ENCODE measurements around the gene ATF7. TPM values are rescaled to one million over a fixed set of nuclear protein-coding genes. Genes with fewer than 3 reads are reported as not detected.

ATF7 gene
- polyA plus RNA-seq, 1 of the 3 experiments (the other 2 are of a cell fraction), result 12.8 TPM

- no peaks in the 10 kb centered on the region for H4K20me1 ChIP-seq (ENCODE audit: insufficient read depth)
- no peak overlapping the region for H3K4me3 ChIP-seq (ENCODE audit: low read depth in 2 of 2, low read length in 1 of 2)
- peak overlapping the region in 1 of 2 experiments; percentile 54; a peak in 2 of 4 replicates for H3K27ac ChIP-seq (ENCODE audit: low read depth in 2 of 2, low read length in 1 of 2)
- H3K27me3 ChIP-seq (ENCODE audit: insufficient read depth), result no peaks in the 10 kb centered on the region
- peaks cover 18 to 23% of the 10 kb centered on the region in 2 experiments for H3K4me1 ChIP-seq (ENCODE audit: control insufficient read depth in 1 of 2, insufficient read depth in 2 of 2, low read depth in 1 of 2, low read length in 1 of 2)
- no peaks in the 10 kb centered on the region for H3K9me3 ChIP-seq
- H3K9me2 ChIP-seq, result no peaks in the 10 kb centered on the region
- CTCF ChIA-PET, result interaction anchor here (0.7 to 3.3 kb wide), 4 partner anchors 9 to 179 kb away, joined by 4 to 9 read pairs (median 6); no protein-coding TSS in a partner anchor
- H3K79me2 ChIP-seq (ENCODE audit: insufficient read depth), result peaks cover 24% of the 10 kb centered on the region
- TF ChIP-seq EP300 (IDR thresholded peaks at IDR 0.05; ENCODE audit: borderline replicate concordance in 1 of 2, low read depth in 1 of 2, low read length in 1 of 2) (no peak), MEF2A (IDR thresholded peaks at IDR 0.05; ENCODE audit: borderline replicate concordance, low read depth) (no peak), MAX (IDR thresholded peaks at IDR 0.05; ENCODE audit: low read depth) (no peak), POLR2AphosphoS5 (IDR thresholded peaks at IDR 0.05; ENCODE audit: low read depth, low read length) (no peak), USF1 (IDR thresholded peaks at IDR 0.05; ENCODE audit: borderline replicate concordance, low read depth) (no peak)
- H2AFZ ChIP-seq (ENCODE audit: low read depth), result no peak overlapping the region
- DNase-seq, result no peak
- peak overlapping the region; percentile 14; the same call in 1 of the 2 replicates for H3K9ac ChIP-seq
- H3K4me2 ChIP-seq, result peak overlapping the region; percentile 42
- POLR2A ChIA-PET, result no interaction called here
- H3K36me3 ChIP-seq (replicated peaks in 1 of 2; ENCODE audit: control insufficient read depth in 1 of 2, insufficient read depth in 2 of 2, low read length in 1 of 2), result peaks cover 9 to 40% of the 10 kb centered on the region in 2 experiments
- H3F3A ChIP-seq (replicated peaks; ENCODE audit: insufficient read depth), result peaks cover 32% of the 10 kb centered on the region
- WGBS (ENCODE audit: low lambda C conversion rate), result 90% methylated on average over 12 of the region's 19 CpGs
Observed at GRCh38 chr12:53505555-53506449, 120.4 kb downstream of the ATF7 start.

- Histone ChIP-seq H3K27me3 (ENCODE audit: insufficient read depth) (no peaks in the 10 kb centered on the region), H2AFZ (ENCODE audit: low read depth) (no peak overlapping the region), H3K4me2 (peak overlapping the region; percentile 42; the same call in 1 of the 2 replicates), H3F3A (replicated peaks; ENCODE audit: insufficient read depth) (peaks cover 35% of the 10 kb centered on the region), H3K4me3 (ENCODE audit: low read depth in 2 of 2, low read length in 1 of 2) (no peak overlapping the region), H3K27ac (ENCODE audit: low read depth in 2 of 2, low read length in 1 of 2) (peak overlapping the region in 1 of 2 experiments; percentile 54; a peak in 2 of 4 replicates), H3K36me3 (replicated peaks in 1 of 2; ENCODE audit: control insufficient read depth in 1 of 2, insufficient read depth in 2 of 2, low read length in 1 of 2) (peaks cover 8 to 40% of the 10 kb centered on the region in 2 experiments), H3K9ac (no peak overlapping the region; the same call in 1 of the 2 replicates), H3K9me3 (no peaks in the 10 kb centered on the region), H3K9me2 (no peaks in the 10 kb centered on the region), H4K20me1 (ENCODE audit: insufficient read depth) (no peaks in the 10 kb centered on the region), H3K4me1 (ENCODE audit: control insufficient read depth in 1 of 2, insufficient read depth in 2 of 2, low read depth in 1 of 2, low read length in 1 of 2) (peaks cover 18 to 23% of the 10 kb centered on the region in 2 experiments), H3K79me2 (ENCODE audit: insufficient read depth) (peaks cover 24% of the 10 kb centered on the region)
- 86% methylated on average over 6 of the region's 10 CpGs for WGBS (ENCODE audit: low lambda C conversion rate)
- ChIA-PET CTCF (interaction anchor here (1.7 to 8.2 kb wide), 3 partner anchors 10 to 182 kb away, joined by 4 to 46 read pairs (median 6); partner anchors contain the start of genes AAAS and ATP5MC2), POLR2A (no interaction called here)
- TF ChIP-seq POLR2AphosphoS5 (IDR thresholded peaks at IDR 0.05; ENCODE audit: low read depth, low read length) (no peak), SIN3A (IDR thresholded peaks at IDR 0.05; ENCODE audit: borderline replicate concordance, low read depth, low read length) (no peak), FOSL2 (IDR thresholded peaks at IDR 0.05; ENCODE audit: borderline replicate concordance, low read depth) (no peak), CTCF (IDR thresholded peaks at IDR 0.05) (no peak), FOXJ3 (CRISPR knock-in tag; IDR thresholded peaks at IDR 0.05) (no peak), MAX (IDR thresholded peaks at IDR 0.05; ENCODE audit: low read depth) (no peak), RAD21 (IDR thresholded peaks at IDR 0.05; ENCODE audit: low read length) (no peak), RCOR1 (IDR thresholded peaks at IDR 0.05; ENCODE audit: low read length) (no peak), SMC3 (IDR thresholded peaks at IDR 0.05; ENCODE audit: low read depth, low read length) (no peak)
- no peak for DNase-seq
Observed at GRCh38 chr12:53505086-53505485, 121.1 kb downstream of the ATF7 start.

All from SK-N-SH (cell line).